ELR (cell line): Measurements from ENCODE around the gene TMOD3.

Source experiments
- DNase-seq: peaks from one replicate; pipeline ENCODE4 v3.0.0-alpha.2; 2015; ENCODE audit warnings: low read depth

The TMOD3 gene

GRCh38 chr15:51908316-51908715 lies 78.9 kb downstream of the TMOD3 start:
- DNase-seq = peak; percentile 62

- DNase-seq = no peak
Measured at GRCh38 chr15:51909584-51909983, 80.1 kb downstream of the TMOD3 start.

GRCh38 chr15:51912528-51912927 lies 83.1 kb downstream of the TMOD3 start:
- no peak for DNase-seq

- DNase-seq = peak; percentile 56
Measured at GRCh38 chr15:51917493-51917892, 88.0 kb downstream of the TMOD3 start.

GRCh38 chr15:51924156-51925068 lies 95.0 kb downstream of the TMOD3 start:
- no peak for DNase-seq

GRCh38 chr15:51926809-51927208 lies 97.4 kb downstream of the TMOD3 start:
- DNase-seq = no peak

- no peak for DNase-seq
Measured at GRCh38 chr15:51931016-51931415, 101.6 kb downstream of the TMOD3 start.

GRCh38 chr15:51931638-51932037 lies 102.2 kb downstream of the TMOD3 start:
- peak; percentile 74 for DNase-seq

- DNase-seq = no peak
Measured at GRCh38 chr15:51932161-51932560, 102.7 kb downstream of the TMOD3 start.

- no peak for DNase-seq
Measured at GRCh38 chr15:51935466-51936104, 106.1 kb downstream of the TMOD3 start.

GRCh38 chr15:51936105-51936478 lies 106.6 kb downstream of the TMOD3 start:
- no peak for DNase-seq

GRCh38 chr15:51938286-51938685 lies 108.8 kb downstream of the TMOD3 start:
- DNase-seq = no peak

GRCh38 chr15:51939216-51939615 lies 109.8 kb downstream of the TMOD3 start:
- DNase-seq = no peak

- no peak for DNase-seq
Measured at GRCh38 chr15:51947124-51947523, 117.7 kb downstream of the TMOD3 start.

GRCh38 chr15:51952805-51953204 lies 123.4 kb downstream of the TMOD3 start:
- no peak for DNase-seq

GRCh38 chr15:51955504-51955903 lies 126.1 kb downstream of the TMOD3 start:
- no peak for DNase-seq
